GM18517 (cell line): ENCODE data around the gene PTBP2.

Experiments used
- ATAC-seq: cut with Tn5 transposase; IDR thresholded peaks from one replicate; pipeline ENCODE4 v1.9.1; 2021; ENCODE audit warnings: mild to moderate bottlenecking, moderate library complexity; ENCODE audit not compliant: unreplicated experiment

Gene PTBP2

GRCh38 chr1:96721416-96722160 lies at the start of gene PTBP2:
Gene PTBP2, plus strand, starts transcription at chr1:96721784. Its CDS starts 81 bp downstream, at chr1:96721865.
- peak; percentile 93 for ATAC-seq

GRCh38 chr1:96674915-96675314 lies 46.7 kb upstream of the PTBP2 start:
- no peak for ATAC-seq

- ATAC-seq = no peak
These were observed 39.5 kb upstream of the PTBP2 start for GRCh38 chr1:96682056-96682455.

- ATAC-seq = no peak
These were observed 37.7 kb upstream of the PTBP2 start for GRCh38 chr1:96683931-96684330.

- no peak for ATAC-seq
These were observed 36.8 kb upstream of the PTBP2 start for GRCh38 chr1:96684744-96685143.

GRCh38 chr1:96688767-96689166 lies 32.8 kb upstream of the PTBP2 start:
- ATAC-seq = no peak

GRCh38 chr1:96695954-96696353 lies 25.6 kb upstream of the PTBP2 start:
- ATAC-seq = no peak

- no peak for ATAC-seq
These were observed 23.1 kb upstream of the PTBP2 start for GRCh38 chr1:96698342-96698983.

- ATAC-seq = no peak
These were observed 18.4 kb upstream of the PTBP2 start for GRCh38 chr1:96703186-96703585.

- no peak for ATAC-seq
These were observed 14.6 kb upstream of the PTBP2 start for GRCh38 chr1:96707023-96707422.

GRCh38 chr1:96708482-96708881 lies 13.1 kb upstream of the PTBP2 start:
- ATAC-seq = no peak

- no peak for ATAC-seq
These were observed 10.7 kb upstream of the PTBP2 start for GRCh38 chr1:96710708-96711477.

GRCh38 chr1:96713649-96714048 lies 7.9 kb upstream of the PTBP2 start:
- ATAC-seq = no peak

GRCh38 chr1:96714881-96715280 lies 6.7 kb upstream of the PTBP2 start:
- no peak for ATAC-seq

GRCh38 chr1:96715482-96715881 lies 6.1 kb upstream of the PTBP2 start:
- no peak for ATAC-seq

GRCh38 chr1:96721053-96721415 lies 550 bp upstream of the PTBP2 start:
- ATAC-seq = peak; percentile 20

- peak; percentile 41 for ATAC-seq
These were observed 758 bp downstream of the PTBP2 start for GRCh38 chr1:96722161-96722922.

GRCh38 chr1:96722958-96723357 lies 1.4 kb downstream of the PTBP2 start:
- no peak for ATAC-seq

- ATAC-seq = no peak
These were observed 1.8 kb downstream of the PTBP2 start for GRCh38 chr1:96723377-96723776.

- ATAC-seq = no peak
These were observed 2.4 kb downstream of the PTBP2 start for GRCh38 chr1:96723936-96724335.

GRCh38 chr1:96727860-96728259 lies 6.3 kb downstream of the PTBP2 start:
- ATAC-seq = no peak
